Measurements from ENCODE around the gene FNTB.

DNA sequence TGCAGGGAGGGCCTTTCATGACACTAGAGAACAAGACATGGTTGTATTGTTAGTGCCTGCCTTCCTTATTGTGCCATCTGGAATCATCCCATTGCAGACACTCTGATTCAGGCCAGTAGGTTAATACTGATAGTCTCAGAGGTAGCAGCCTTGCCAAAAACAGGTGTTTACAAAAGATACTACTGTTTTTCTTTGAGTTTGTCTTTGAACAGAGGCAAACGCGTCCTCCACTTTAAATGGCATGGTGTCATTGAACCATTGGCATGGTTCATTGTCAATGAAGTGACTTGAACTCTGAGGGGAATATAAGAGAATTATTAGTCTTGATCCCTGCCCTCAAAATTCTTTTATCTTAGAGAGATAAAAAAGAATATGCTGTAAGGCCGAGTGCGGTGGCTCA is 4.2 kb downstream of the FNTB start:
- no peak for TF ChIP-seq NFE2L2 (IDR thresholded peaks at IDR 0.05; ENCODE audit: low read length)
- TF ChIP-seq ZC3H13 (CRISPR knock-in tag; IDR thresholded peaks at IDR 0.05) = no peak
- no peak for TF ChIP-seq KDM6A (CRISPR knock-in tag; IDR thresholded peaks at IDR 0.05; ENCODE audit: low read depth)
- TF ChIP-seq TOE1 (CRISPR knock-in tag; IDR thresholded peaks at IDR 0.05) = no peak
- TF ChIP-seq, protein P1, sequence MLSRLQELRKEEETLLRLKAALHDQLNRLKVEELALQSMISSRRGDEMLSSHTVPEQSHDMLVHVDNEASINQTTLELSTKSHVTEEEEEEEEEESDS (CRISPR knock-in tag; IDR thresholded peaks at IDR 0.05; ENCODE audit: borderline replicate concordance) = no peak
- TF ChIP-seq ZNF251 (CRISPR knock-in tag; IDR thresholded peaks at IDR 0.05) = no peak
- TF ChIP-seq SAFB2 (CRISPR knock-in tag; IDR thresholded peaks at IDR 0.05; ENCODE audit: borderline replicate concordance, low read depth) = no peak
